Measurements from ENCODE around the gene JAM2. TPM values are rescaled to one million over a fixed set of nuclear protein-coding genes. Genes with fewer than 3 reads are reported as not detected.

The JAM2 gene
- total and polyA plus RNA-seq, 10 of the 15 experiments (the other 5 are each of a cell fraction or from before 2014, with no cell fraction given) = 2.1 to 30.4 (median 8.6) TPM

GRCh38 chr21:25608044-25608737, 30.9 kb upstream of the JAM2 start (continued):
- TF ChIP-seq, protein P1, sequence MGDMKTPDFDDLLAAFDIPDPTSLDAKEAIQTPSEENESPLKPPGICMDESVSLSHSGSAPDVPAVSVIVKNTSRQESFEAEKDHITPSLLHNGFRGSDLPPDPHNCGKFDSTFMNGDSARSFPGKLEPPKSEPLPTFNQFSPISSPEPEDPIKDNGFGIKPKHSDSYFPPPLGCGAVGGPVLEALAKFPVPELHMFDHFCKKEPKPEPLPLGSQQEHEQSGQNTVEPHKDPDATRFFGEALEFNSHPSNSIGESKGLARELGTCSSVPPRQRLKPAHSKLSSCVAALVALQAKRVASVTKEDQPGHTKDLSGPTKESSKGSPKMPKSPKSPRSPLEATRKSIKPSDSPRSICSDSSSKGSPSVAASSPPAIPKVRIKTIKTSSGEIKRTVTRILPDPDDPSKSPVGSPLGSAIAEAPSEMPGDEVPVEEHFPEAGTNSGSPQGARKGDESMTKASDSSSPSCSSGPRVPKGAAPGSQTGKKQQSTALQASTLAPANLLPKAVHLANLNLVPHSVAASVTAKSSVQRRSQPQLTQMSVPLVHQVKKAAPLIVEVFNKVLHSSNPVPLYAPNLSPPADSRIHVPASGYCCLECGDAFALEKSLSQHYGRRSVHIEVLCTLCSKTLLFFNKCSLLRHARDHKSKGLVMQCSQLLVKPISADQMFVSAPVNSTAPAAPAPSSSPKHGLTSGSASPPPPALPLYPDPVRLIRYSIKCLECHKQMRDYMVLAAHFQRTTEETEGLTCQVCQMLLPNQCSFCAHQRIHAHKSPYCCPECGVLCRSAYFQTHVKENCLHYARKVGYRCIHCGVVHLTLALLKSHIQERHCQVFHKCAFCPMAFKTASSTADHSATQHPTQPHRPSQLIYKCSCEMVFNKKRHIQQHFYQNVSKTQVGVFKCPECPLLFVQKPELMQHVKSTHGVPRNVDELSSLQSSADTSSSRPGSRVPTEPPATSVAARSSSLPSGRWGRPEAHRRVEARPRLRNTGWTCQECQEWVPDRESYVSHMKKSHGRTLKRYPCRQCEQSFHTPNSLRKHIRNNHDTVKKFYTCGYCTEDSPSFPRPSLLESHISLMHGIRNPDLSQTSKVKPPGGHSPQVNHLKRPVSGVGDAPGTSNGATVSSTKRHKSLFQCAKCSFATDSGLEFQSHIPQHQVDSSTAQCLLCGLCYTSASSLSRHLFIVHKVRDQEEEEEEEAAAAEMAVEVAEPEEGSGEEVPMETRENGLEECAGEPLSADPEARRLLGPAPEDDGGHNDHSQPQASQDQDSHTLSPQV (IDR thresholded peaks at IDR 0.05) = no peak
- TF ChIP-seq ATF7 (IDR thresholded peaks at IDR 0.05; ENCODE audit: low read depth) (no peak), ZNF274 (IDR thresholded peaks at IDR 0.05; ENCODE audit: insufficient read depth, insufficient read length) (no peak), REST (IDR thresholded peaks at IDR 0.05; ENCODE audit: low read depth, low read length) (no peak), CTCF (IDR thresholded peaks at IDR 0.05 in 2 of 3, conservative IDR thresholded peaks at IDR 0.05 in 1 of 3; ENCODE audit: control insufficient read depth in 2 of 3, extremely low read depth in 1 of 3, insufficient read depth in 1 of 3, low read depth in 3 of 3, low read length in 3 of 3) (peak; percentile 89 to 97 (median 97); a peak in 5 of 6 replicates), HCFC1 (IDR thresholded peaks at IDR 0.05; ENCODE audit: low read length) (no peak), RAD51 (IDR thresholded peaks at IDR 0.05) (no peak), SMAD1 (IDR thresholded peaks at IDR 0.05; ENCODE audit: low read depth, partially characterized antibody) (no peak), SPI1 (IDR thresholded peaks at IDR 0.05; ENCODE audit: borderline replicate concordance, insufficient read depth, low read depth, low read length) (no peak), CBX5 (IDR thresholded peaks at IDR 0.05; ENCODE audit: low read depth) (0 out of 2 replicates have a peak, but pooled peaks have one; percentile 38)
- TF ChIP-seq, protein P2, sequence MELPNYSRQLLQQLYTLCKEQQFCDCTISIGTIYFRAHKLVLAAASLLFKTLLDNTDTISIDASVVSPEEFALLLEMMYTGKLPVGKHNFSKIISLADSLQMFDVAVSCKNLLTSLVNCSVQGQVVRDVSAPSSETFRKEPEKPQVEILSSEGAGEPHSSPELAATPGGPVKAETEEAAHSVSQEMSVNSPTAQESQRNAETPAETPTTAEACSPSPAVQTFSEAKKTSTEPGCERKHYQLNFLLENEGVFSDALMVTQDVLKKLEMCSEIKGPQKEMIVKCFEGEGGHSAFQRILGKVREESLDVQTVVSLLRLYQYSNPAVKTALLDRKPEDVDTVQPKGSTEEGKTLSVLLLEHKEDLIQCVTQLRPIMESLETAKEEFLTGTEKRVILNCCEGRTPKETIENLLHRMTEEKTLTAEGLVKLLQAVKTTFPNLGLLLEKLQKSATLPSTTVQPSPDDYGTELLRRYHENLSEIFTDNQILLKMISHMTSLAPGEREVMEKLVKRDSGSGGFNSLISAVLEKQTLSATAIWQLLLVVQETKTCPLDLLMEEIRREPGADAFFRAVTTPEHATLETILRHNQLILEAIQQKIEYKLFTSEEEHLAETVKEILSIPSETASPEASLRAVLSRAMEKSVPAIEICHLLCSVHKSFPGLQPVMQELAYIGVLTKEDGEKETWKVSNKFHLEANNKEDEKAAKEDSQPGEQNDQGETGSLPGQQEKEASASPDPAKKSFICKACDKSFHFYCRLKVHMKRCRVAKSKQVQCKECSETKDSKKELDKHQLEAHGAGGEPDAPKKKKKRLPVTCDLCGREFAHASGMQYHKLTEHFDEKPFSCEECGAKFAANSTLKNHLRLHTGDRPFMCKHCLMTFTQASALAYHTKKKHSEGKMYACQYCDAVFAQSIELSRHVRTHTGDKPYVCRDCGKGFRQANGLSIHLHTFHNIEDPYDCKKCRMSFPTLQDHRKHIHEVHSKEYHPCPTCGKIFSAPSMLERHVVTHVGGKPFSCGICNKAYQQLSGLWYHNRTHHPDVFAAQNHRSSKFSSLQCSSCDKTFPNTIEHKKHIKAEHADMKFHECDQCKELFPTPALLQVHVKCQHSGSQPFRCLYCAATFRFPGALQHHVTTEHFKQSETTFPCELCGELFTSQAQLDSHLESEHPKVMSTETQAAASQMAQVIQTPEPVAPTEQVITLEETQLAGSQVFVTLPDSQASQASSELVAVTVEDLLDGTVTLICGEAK (IDR thresholded peaks at IDR 0.05; ENCODE audit: borderline replicate concordance) = no peak
- TF ChIP-seq, protein P3, sequence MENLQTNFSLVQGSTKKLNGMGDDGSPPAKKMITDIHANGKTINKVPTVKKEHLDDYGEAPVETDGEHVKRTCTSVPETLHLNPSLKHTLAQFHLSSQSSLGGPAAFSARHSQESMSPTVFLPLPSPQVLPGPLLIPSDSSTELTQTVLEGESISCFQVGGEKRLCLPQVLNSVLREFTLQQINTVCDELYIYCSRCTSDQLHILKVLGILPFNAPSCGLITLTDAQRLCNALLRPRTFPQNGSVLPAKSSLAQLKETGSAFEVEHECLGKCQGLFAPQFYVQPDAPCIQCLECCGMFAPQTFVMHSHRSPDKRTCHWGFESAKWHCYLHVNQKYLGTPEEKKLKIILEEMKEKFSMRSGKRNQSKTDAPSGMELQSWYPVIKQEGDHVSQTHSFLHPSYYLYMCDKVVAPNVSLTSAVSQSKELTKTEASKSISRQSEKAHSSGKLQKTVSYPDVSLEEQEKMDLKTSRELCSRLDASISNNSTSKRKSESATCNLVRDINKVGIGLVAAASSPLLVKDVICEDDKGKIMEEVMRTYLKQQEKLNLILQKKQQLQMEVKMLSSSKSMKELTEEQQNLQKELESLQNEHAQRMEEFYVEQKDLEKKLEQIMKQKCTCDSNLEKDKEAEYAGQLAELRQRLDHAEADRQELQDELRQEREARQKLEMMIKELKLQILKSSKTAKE (IDR thresholded peaks at IDR 0.05; ENCODE audit: low read depth, poor library complexity, severe bottlenecking) = peak; percentile 49
